ENCODE measurements around the gene OR13J1.

Gene OR13J1

DNA sequence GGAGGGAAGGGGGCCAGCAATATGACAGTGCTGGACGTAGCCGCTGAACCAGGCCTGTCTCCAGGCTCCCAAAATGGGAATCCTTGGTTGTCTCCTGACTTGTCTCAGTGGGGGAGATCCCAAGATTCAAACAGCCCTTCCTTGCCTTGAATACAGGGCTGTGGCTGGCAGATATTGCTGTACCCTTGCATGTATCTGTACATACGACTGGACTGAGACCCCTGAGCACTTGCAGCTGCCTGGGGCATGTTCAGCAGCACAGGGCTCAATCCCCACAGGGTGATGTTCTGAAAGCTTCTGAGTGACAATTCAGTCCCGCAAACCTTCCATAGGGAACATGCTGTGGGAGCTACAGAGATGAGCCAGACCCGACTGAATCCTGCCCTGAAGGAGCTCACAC lies 13.3 kb downstream of the OR13J1 start:
- no peak for DNase-seq

DNA sequence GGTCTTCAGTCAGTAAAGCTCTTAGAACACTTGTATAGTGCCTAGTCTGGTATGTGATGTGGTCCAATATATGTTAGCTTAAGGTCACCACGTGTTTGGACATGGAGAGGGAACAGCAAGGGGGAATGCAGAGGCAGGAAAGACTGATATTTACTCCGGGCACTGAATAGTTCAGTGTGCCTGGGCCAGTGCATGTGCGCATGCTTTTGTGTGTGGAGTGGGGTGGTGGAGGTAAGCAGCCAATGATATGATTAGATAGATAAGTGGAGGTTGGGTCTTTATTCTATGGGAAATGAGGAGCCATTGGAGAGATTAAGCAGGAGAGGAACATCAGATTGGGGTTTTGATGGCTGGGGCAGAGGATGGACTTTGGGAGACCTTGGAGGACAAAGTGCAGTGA lies 14.0 kb downstream of the OR13J1 start:
- no peak for DNase-seq

DNA sequence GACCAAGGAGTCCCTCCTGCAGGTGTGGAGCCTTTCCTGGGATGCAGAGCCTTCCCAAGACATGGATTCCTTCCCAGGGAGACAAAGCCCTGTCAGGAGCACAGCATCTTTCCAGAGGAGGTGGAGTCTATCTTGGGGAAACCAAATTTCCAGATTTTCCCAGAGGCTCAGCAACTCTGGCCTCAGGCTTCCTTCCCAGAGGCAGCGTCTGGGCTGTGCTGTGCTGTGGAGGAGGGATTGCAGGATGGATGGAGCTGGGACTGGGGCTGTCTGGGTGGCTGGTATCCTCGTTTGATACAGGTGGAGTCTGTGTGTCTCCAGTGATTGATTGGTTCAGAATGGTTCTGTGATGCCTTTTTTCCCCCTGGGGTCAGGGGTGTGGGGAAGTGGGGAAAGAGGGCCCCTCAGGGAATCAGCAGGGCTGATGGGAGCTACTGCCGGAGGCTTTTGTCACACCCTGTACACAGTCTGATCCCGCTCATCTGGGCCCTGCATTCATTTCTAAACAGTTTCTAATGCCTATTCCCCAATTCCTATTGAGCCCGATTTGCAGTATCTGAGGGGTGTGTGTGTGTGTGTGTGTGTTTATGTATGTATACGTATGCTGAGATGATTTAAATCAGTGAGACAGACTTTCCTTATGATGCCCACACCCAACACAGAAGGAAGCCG lies 16.0 kb downstream of the OR13J1 start:
- DNase-seq: no peak

- no peak for DNase-seq
Observed at GRCh38 chr9:35852876-35853865, 17.0 kb downstream of the OR13J1 start.

DNA sequence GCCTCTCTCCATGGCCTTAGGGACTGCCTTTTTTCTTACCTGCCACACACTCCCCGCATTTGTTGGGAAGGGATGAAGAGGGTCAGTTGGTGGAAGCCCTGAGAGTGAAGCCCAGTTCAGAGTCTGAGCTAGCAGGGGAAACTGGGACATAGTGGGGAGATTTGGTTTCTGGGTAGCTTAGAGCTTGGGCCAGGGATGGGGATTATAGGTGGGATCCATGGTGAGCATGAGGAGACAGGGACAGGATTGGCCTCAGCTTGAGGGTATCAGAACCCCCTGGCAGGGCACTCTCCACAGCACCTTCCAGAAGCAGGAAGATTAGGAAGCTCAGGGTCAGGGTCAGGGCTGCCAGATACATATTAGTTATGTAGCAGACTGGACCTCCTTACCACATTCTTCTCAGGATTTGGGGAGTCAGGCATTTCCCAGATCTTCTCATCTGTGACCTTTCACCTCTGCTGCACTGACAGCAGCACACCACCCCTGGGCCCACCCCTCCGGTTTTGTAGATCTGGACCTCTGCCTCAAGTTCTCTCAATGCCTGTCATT lies 17.9 kb downstream of the OR13J1 start:
- no peak for DNase-seq

DNA sequence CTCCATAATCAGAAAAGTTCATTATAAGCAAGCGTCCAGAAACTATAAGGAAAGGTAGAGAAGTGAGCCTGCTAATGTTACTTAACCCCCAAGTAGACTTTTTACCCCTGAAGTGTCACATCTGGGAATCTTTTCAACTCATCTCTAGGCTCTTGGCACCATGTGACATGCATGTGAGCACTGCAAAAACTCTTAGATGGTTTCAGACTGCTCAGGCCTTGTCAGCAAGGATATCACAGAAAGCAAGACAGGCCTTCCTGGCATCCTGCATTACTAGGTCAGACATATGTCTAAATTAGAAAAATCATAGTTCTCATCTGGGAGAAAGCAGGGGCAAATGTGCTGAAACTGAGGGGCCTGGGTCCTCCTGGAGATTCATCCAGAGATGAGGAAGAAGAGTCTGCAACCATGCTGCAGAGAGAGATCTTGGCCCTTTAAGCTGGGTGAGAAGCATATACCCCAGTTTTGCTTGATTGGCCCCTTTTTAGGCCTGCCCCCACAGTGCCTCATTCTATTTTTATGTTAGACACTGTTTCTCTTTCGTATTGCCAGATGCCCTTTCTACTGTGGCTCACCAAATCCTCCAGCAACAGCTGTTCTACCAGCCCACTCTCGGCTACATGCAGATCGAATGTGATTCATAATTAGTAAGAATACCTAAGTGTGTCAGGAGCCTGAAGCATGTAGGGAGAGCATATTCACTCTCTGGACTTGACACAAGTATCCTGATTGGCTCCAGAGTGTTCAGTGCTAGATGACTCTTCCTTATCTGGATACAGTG lies 22.2 kb downstream of the OR13J1 start:
- no peak for DNase-seq

DNA sequence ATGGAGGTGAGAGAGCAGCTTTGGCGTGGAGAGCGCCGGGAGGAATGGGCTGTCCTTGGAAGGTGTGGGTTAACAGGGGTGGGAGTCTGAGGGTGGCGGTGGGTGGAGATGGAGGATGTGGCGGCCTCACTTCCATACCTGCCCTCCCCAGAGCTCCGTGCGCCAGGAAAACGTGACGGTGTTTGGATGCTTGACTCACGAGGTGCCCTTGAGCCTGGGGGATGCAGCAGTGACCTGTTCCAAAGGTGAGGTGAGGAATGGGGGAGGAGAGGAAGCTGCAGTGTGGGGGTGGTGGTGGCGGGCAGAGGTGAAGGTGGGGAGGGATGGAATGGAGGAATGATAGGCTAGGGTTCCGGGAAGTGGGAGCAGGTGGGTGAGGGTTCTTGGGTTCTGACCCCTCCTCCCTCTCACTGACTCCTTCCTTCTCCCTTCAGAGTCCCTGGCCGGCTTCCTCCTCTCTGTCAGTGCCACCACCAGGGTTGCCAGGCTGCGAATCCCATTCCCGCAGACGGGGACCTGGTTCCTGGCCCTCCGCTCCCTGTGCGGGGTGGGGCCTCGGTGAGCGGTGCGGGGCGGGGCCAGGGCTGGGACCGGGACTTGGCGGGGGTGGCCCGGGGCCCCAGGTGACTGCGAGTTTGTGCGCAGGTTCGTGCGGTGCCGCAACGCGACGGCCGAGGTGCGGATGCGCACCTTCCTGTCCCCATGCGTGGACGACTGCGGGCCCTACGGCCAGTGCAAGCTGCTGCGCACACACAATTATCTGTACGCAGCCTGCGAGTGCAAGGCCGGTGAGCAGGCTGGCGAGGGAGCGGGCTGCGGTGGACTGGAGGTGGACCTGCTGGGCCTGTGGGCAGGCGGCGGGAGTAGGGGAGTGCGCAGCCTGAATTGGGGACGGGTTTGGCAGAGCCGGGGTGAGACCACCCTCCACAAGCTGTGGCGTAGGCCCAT lies 24.1 kb downstream of the OR13J1 start:
- no peak for DNase-seq

- DNase-seq: no peak
Observed at GRCh38 chr9:35844628-35845270, 25.5 kb downstream of the OR13J1 start.

- no peak for DNase-seq
Observed at GRCh38 chr9:35842795-35843194, 27.4 kb downstream of the OR13J1 start.

GRCh38 chr9:35842020-35842745 lies 28.0 kb downstream of the OR13J1 start:
- DNase-seq: no peak

DNA sequence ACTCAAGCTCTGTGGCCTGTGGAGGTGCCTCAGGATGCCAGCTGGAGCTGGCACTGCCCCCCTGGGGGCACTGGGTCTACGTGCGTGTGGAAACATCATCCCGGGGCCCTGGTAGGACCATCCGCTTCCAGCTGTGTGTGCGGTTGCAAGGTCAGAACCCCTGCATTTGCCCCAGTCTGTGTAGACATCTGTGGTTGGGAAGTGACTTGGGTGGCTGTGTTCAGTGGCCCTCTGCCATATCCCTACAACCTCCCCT lies 28.6 kb downstream of the OR13J1 start:
- DNase-seq: no peak

GRCh38 chr9:35840881-35841644 lies 29.1 kb downstream of the OR13J1 start:
- DNase-seq: no peak

- no peak for DNase-seq
Observed at GRCh38 chr9:35839926-35840325, 30.3 kb downstream of the OR13J1 start.

DNA sequence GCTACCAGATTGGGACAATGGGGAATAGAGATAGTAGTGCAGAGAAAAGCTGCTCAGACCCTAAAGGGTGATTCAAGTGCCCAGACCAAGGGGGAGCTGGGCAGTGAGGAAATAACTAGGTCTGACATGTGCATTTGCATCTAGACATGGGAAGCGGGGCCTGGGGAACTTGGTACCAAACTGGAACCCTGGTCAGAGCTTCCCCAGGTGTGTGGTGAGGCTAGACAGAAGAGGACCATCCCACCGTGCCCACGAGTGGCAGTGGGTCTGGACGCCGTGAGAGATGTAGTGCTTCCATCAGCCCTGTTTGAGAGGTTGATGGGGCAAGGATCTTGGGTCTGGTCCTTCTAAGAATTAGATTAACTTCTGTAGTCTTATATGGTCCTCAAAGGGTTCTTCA lies 33.6 kb downstream of the OR13J1 start:
- no peak for DNase-seq

DNA sequence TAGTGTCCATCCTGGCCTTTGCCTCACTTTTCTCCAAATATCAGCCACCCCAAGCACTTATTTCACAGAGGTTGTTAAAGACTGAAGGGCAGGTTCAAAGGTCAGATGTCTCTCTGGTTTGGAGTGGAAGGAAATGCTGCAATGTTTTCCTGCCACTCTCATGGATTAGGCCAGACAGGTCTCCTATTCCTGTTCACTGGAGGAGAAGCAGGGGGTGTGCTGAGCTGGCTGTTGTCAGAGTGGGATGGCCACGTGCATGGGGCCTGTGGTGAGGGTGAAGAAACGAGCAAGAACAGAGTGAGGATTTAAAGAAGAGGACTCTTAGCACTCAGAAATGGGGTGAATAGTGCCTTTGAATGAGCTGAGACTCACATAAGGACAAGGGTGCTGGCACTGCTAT lies 34.4 kb downstream of the OR13J1 start:
- DNase-seq: no peak

DNA sequence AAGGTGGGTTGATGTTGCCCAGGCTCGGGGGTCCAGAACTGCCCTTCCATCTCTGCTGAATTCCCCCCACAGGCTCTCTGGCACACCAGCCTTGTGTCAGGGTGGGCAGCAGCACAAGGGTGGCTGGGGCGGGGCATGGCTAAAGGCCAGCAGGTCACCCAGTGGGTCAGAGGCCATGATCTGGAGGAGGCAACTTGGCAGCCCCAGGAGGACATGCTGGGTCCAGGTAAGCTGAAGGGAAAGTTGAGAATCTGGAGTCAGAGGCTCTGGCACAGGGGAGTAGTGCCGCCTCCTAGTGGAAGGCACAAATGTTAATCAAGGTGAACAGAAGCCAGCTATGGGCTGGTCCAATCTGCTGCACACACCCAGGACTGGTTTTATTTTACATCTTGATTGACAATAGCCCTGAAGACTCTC lies 35.0 kb downstream of the OR13J1 start:
- DNase-seq: peak; percentile 13

DNA sequence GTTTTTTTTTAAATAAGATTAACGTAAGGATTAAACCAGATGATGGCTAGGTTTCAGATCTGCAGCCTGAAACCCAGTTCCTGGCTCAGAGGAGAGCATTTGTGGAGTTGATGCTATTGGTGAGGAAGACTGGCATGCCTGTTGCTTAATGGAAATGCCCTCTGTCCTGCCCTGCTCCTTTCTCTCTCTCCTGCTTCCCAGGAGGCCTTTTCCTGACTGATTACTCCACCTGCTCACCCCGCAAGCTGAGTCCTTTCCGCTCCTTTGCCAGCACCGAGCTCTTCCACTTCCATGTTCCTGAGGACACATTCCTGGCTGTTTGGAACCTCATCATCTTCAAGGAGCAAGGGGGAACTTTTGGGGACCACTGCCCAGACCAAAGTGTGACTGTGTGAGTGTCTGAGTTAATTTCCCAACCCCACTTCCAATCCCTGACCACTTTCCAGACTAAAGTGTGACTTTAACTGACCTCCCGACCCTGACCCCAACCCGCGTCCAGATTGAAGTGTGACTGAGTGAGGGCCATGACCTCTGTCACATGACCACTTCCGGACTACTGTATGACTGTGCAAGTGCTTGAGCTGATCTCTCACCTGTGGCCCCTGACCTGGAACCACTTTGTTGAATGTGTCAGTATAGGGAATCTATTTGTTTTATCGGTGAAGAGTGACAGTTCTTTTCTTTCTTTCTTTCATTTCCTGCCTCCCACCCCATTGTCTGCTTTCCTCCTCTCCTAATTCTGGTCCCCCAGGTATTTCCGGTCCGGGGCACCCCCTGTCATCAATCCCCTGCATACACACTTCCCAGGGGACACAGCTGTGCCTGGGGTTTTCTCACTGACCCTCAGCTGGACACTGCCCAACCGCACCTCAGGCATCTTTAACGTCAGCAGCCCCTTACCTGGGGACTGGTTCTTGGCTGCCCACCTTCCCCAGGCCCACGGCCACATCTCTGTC lies 35.7 kb downstream of the OR13J1 start:
- no peak for DNase-seq

- no peak for DNase-seq
Observed at GRCh38 chr9:35832814-35833213, 37.4 kb downstream of the OR13J1 start.

- no peak for DNase-seq
Observed at GRCh38 chr9:35831040-35831439, 39.2 kb downstream of the OR13J1 start.

All from NCI-H146 (cell line).